DOHH2 (cell line): ENCODE data around the gene SPAG6.

Source experiments
- H3F3A ChIP-seq: fragments of 200-600 bp; sonication (generic), shearing (Covaris generic); 2 replicates; pipeline ENCODE4 v1.6.0; 2016; ENCODE audit warnings: antibody characterized with exemption, mild to moderate bottlenecking; ENCODE audit not compliant: control insufficient read depth, insufficient read depth
- H3K27ac ChIP-seq: fragments of 200-600 bp; sonication (generic); 2 replicates; pipeline ENCODE4 v1.5.1; 2014; ENCODE audit warnings: low read depth, mild to moderate bottlenecking, low read length, moderate library complexity
- H3K27me3 ChIP-seq: fragments of 200-600 bp; sonication (generic); 2 replicates; pipeline ENCODE4 v1.6.1; 2014; ENCODE audit warnings: mild to moderate bottlenecking, low read length, mixed read lengths; ENCODE audit not compliant: control insufficient read depth
- H3K36me3 ChIP-seq: fragments of 200-600 bp; sonication (generic); 2 replicates; pipeline ENCODE4 v1.6.1; 2014; ENCODE audit warnings: mild to moderate bottlenecking, low read length, moderate library complexity, mixed read lengths; ENCODE audit not compliant: control insufficient read depth
- H3K4me1 ChIP-seq: fragments of 200-600 bp; sonication (generic); 2 replicates; pipeline ENCODE4 v1.6.1; 2014; ENCODE audit warnings: mild to moderate bottlenecking, low read length, mixed read lengths; ENCODE audit not compliant: control insufficient read depth
- H3K4me2 ChIP-seq: fragments of 200-600 bp; sonication (generic); 2 replicates; pipeline ENCODE4 v1.6.0; 2014; ENCODE audit warnings: mild to moderate bottlenecking, low read length, moderate library complexity
- H3K4me3 ChIP-seq: fragments of 200-600 bp; sonication (generic); 2 replicates; pipeline ENCODE4 v1.5.1; 2014; ENCODE audit warnings: mild to moderate bottlenecking, low read length, mixed read lengths
- H3K79me2 ChIP-seq: fragments of 200-600 bp; sonication (generic); 2 replicates; pipeline ENCODE4 v1.6.1; 2014; ENCODE audit warnings: mild to moderate bottlenecking, low read length, mixed read lengths; ENCODE audit not compliant: control insufficient read depth
- H3K9me2 ChIP-seq: fragments of 200-600 bp; sonication (generic); replicated peaks from 2 replicates; pipeline ENCODE4 v1.6.1; 2014; ENCODE audit warnings: mild to moderate bottlenecking, low read length, mixed read lengths; ENCODE audit not compliant: control insufficient read depth
- H3K9me3 ChIP-seq: fragments of 200-600 bp; sonication (generic); 2 replicates; pipeline ENCODE4 v1.6.1; 2014; ENCODE audit warnings: antibody characterized with exemption, low read length, mixed read lengths; ENCODE audit not compliant: control insufficient read depth, insufficient read depth
- H4K20me1 ChIP-seq: fragments of 200-600 bp; sonication (generic); 2 replicates; pipeline ENCODE4 v1.6.0; 2014; ENCODE audit warnings: low read depth, mild to moderate bottlenecking, antibody characterized with exemption, low read length, moderate library complexity; ENCODE audit not compliant: control insufficient read depth, insufficient read depth
- EZH2phosphoT487 ChIP-seq: fragments of 200-600 bp; sonication (generic); IDR thresholded peaks from 2 replicates; pipeline ENCODE4 v1.6.1; 2017; ENCODE audit warnings: borderline replicate concordance, mild to moderate bottlenecking, antibody characterized with exemption, low read length, moderate library complexity, mixed read lengths
- TF ChIP-seq, protein P1 (sequence below): fragments of 200-600 bp; sonication (generic); IDR thresholded peaks from one replicate; pipeline ENCODE4 v1.5.1; 2014; ENCODE audit warnings: antibody characterized with exemption, mild to moderate bottlenecking, low read depth, low read length; ENCODE audit not compliant: poor library complexity, severe bottlenecking

The SPAG6 gene

DNA sequence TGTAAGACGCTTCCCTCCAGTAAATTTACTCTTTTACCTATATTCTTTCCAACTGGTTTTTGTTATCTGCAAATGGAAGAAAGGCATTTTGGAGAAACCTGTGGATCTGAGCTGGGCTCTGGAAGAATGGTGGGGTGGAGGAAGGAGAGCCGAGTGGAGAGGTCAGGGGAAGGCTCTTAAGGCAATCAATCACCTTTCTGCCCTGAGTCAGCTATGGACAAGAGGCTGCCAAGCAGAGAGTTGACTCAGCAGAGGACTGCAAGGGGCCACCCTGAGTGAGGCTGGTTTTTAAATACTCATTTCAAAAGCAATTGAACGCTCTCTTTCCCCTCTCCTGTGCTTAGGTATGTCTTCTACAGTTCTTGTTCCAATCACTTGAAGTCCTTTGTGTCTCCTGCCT lies 81.8 kb downstream of the SPAG6 start:
- H3K4me2 ChIP-seq, result no peak overlapping the region
- H3K79me2 ChIP-seq, result no peaks in the 10 kb centered on the region
- no peak overlapping the region for H3K4me3 ChIP-seq

DNA sequence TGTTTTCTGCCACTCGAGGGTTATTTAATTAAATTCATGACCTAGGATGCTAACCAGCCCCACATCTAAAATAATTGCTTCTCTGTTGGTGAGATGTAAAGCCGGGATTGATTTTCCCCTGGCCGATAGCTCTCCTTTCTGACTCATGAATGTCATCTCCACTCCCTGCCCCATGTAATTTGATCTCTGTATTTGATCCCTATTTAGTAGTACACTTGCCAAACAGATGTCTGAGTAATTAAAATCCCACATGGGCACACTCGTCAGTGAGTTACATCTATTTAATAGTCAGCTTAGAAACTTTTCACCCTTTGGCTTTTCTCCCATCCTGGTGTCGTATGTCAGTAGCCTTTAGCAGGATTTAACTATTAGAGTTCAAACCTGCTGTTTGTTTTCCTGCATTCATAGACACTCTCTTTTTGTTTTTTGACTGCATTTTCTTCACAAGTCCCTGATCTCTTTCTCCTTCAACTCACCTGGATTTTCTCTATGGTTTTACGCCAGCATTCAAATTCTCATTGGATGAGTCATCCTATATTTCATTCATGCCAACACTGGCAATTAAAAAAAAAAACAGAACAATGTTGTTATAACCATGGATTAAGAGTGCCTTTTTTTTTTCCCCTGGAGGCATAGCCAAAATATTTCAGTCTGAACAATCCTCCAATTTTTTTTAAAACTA lies 82.7 kb downstream of the SPAG6 start:
- Histone ChIP-seq H3K9me3 (no peaks in the 10 kb centered on the region), H3K4me2 (no peak overlapping the region), H3K4me1 (no peaks in the 10 kb centered on the region), H3K79me2 (no peaks in the 10 kb centered on the region), H4K20me1 (no peaks in the 10 kb centered on the region), H3F3A (no peaks in the 10 kb centered on the region), H3K27me3 (peaks cover 25% of the 10 kb centered on the region), H3K9me2 (no peaks in the 10 kb centered on the region), H3K36me3 (no peaks in the 10 kb centered on the region), H3K27ac (no peak overlapping the region), H3K4me3 (no peak overlapping the region)
- TF ChIP-seq, protein P1, sequence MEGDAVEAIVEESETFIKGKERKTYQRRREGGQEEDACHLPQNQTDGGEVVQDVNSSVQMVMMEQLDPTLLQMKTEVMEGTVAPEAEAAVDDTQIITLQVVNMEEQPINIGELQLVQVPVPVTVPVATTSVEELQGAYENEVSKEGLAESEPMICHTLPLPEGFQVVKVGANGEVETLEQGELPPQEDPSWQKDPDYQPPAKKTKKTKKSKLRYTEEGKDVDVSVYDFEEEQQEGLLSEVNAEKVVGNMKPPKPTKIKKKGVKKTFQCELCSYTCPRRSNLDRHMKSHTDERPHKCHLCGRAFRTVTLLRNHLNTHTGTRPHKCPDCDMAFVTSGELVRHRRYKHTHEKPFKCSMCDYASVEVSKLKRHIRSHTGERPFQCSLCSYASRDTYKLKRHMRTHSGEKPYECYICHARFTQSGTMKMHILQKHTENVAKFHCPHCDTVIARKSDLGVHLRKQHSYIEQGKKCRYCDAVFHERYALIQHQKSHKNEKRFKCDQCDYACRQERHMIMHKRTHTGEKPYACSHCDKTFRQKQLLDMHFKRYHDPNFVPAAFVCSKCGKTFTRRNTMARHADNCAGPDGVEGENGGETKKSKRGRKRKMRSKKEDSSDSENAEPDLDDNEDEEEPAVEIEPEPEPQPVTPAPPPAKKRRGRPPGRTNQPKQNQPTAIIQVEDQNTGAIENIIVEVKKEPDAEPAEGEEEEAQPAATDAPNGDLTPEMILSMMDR, result no peak
- no peak for TF ChIP-seq EZH2phosphoT487

More for the DNA sequence above, 81.8 kb downstream of the SPAG6 start:
- no peaks in the 10 kb centered on the region for H3K9me3 ChIP-seq
- no peaks in the 10 kb centered on the region for H3K9me2 ChIP-seq
- H3K36me3 ChIP-seq, result no peaks in the 10 kb centered on the region
- no peaks in the 10 kb centered on the region for H3K4me1 ChIP-seq
- H3K27ac ChIP-seq, result no peak overlapping the region
- H3F3A ChIP-seq, result no peaks in the 10 kb centered on the region
- no peaks in the 10 kb centered on the region for H4K20me1 ChIP-seq
- H3K27me3 ChIP-seq, result peaks cover 25% of the 10 kb centered on the region
- TF ChIP-seq, protein P1, result no peak
- no peak for TF ChIP-seq EZH2phosphoT487

- Histone ChIP-seq H3K4me1 (no peaks in the 10 kb centered on the region), H3K27ac (no peak overlapping the region), H3K79me2 (no peaks in the 10 kb centered on the region), H3F3A (no peaks in the 10 kb centered on the region), H4K20me1 (no peaks in the 10 kb centered on the region), H3K36me3 (no peaks in the 10 kb centered on the region), H3K9me2 (no peaks in the 10 kb centered on the region), H3K27me3 (peaks cover 25% of the 10 kb centered on the region), H3K4me3 (no peak overlapping the region), H3K4me2 (no peak overlapping the region), H3K9me3 (no peaks in the 10 kb centered on the region)
- TF ChIP-seq, protein P1, result no peak
- TF ChIP-seq EZH2phosphoT487, result no peak
Observed at GRCh38 chr10:22429146-22429545, 83.8 kb downstream of the SPAG6 start.
